ENCODE results near the gene CHD3. TPM values are rescaled to one million over a fixed set of nuclear protein-coding genes. Genes with fewer than 3 reads are reported as not detected.
"Not testable (repeated sequence)": the region's sequence is repeated elsewhere in the genome, so short reads cannot be mapped to it uniquely, and the experiment has no call there.

CHD3 gene
- total RNA-seq, 1 donor from 2014 or later, result 102 TPM

GRCh38 chr17:7945651-7946050 is 57.1 kb downstream of the CHD3 start:
- H3K27me3 ChIP-seq, result no peaks in the 10 kb centered on the region
- H3K4me3 ChIP-seq, result no peak overlapping the region
- H3K4me1 ChIP-seq, result no peaks in the 10 kb centered on the region
- no peaks in the 10 kb centered on the region for H3K9me3 ChIP-seq
- no peak overlapping the region for H3K27ac ChIP-seq
- DNase-seq (ENCODE audit: low spot score in 2 of 2), result no peak
- H3K36me3 ChIP-seq, result peaks cover 49 to 77% of the 10 kb centered on the region in 2 donors
- TF ChIP-seq CTCF (IDR thresholded peaks at IDR 0.05), result no peak
- intact Hi-C loops (cut with DNase I), result no loop called here

DNA sequence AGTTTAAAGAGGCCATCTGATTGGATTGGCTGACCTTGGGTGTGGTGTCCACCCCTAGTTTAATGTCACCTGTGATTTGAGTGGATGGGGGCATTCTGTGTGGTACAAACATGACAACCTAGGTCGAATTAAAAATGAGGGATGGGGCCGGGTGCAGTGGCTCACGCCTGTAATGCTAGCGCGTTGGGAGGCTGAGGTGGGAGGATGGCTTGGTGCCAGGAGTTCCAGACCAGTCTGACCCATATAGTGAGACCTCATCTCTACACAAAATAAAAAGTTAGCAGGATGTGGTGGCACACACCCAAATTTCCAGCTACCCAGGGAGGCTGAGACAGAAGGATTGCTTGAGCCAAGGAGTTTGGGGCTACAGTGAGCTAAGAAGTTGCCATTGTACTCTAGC is 57.9 kb downstream of the CHD3 start:
- no peak for TF ChIP-seq CTCF (IDR thresholded peaks at IDR 0.05)
- Histone ChIP-seq H3K4me1 (no peaks in the 10 kb centered on the region), H3K36me3 (peaks cover 42 to 71% of the 10 kb centered on the region in 2 donors), H3K27me3 (no peaks in the 10 kb centered on the region), H3K4me3 (no peak overlapping the region), H3K9me3 (no peaks in the 10 kb centered on the region), H3K27ac (no peak overlapping the region)
- intact Hi-C loops (cut with DNase I), result no loop called here
- DNase-seq (ENCODE audit: low spot score in 2 of 2), result no peak

- H3K27me3 ChIP-seq, result no peaks in the 10 kb centered on the region
- TF ChIP-seq CTCF (IDR thresholded peaks at IDR 0.05), result no peak
- intact Hi-C loops (cut with DNase I), result no loop called here
- DNase-seq (ENCODE audit: low spot score in 2 of 2), result no peak
- H3K27ac ChIP-seq, result no peak overlapping the region
- H3K4me1 ChIP-seq, result no peaks in the 10 kb centered on the region
- no peak overlapping the region for H3K4me3 ChIP-seq
- peaks cover 42 to 63% of the 10 kb centered on the region in 2 donors for H3K36me3 ChIP-seq
- H3K9me3 ChIP-seq, result no peaks in the 10 kb centered on the region
These were observed 59.1 kb downstream of the CHD3 start for GRCh38 chr17:7947651-7948050.

- Histone ChIP-seq H3K9me3 (no peaks in the 10 kb centered on the region), H3K27me3 (no peaks in the 10 kb centered on the region), H3K36me3 (peaks cover 18 to 38% of the 10 kb centered on the region in 2 donors), H3K4me1 (no peaks in the 10 kb centered on the region), H3K4me3 (no peak overlapping the region), H3K27ac (no peak overlapping the region)
- no peak for TF ChIP-seq CTCF (IDR thresholded peaks at IDR 0.05)
- no peak for DNase-seq (ENCODE audit: low spot score in 2 of 2)
- intact Hi-C loops (cut with DNase I), result no loop called here
These were observed 62.0 kb downstream of the CHD3 start for GRCh38 chr17:7950578-7950977.

DNA sequence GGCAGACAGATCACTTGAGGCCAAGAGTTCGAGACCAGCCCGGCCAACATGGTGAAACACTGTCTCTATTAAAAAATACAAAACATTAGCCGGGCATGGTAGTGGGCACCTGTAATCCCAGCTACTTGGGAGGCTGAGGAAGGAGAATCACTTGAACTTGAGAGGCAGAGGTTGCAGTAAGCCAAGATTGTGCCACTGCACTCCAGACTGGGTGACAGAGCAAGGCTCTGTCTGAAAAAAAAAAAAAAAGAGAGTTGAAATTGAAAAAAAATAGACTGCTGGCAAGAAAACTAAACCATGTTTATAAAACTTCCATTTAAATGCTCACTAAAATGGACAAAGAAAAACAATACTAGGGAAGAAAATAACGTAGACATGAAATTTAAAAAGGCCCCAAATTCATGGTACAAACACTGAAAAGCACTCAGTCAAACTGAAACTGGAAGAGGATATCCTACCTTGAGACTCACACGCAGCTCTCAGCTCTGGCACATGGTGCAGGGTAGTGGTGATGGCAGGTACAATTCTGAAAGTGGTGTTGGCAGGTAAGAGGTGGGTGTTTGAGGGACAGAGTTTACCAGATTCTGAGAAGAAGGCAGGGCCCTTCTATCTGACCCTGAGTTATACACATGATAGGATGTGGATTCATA is 62.7 kb downstream of the CHD3 start:
- no peak for DNase-seq (ENCODE audit: low spot score in 2 of 2)
- no peak for TF ChIP-seq CTCF (IDR thresholded peaks at IDR 0.05)
- peaks cover 11 to 32% of the 10 kb centered on the region in 2 donors for H3K36me3 ChIP-seq
- H3K9me3 ChIP-seq, result no peaks in the 10 kb centered on the region
- H3K4me3 ChIP-seq, result no peak overlapping the region
- H3K27ac ChIP-seq, result no peak overlapping the region
- intact Hi-C loops (cut with DNase I), result no loop called here
- no peaks in the 10 kb centered on the region for H3K27me3 ChIP-seq
- no peaks in the 10 kb centered on the region for H3K4me1 ChIP-seq

- H3K36me3 ChIP-seq, result peaks cover 3 to 14% of the 10 kb centered on the region in 2 donors
- intact Hi-C loops (cut with DNase I); DNase-seq (ENCODE audit: low spot score in 2 of 2); H3K27ac ChIP-seq; H3K4me1 ChIP-seq; H3K9me3 ChIP-seq; H3K27me3 ChIP-seq; H3K4me3 ChIP-seq: not testable (repeated sequence)
These were observed 64.7 kb downstream of the CHD3 start for GRCh38 chr17:7953266-7953665.
